Ishikawa (cell line): Measurements from ENCODE around the gene RGS12.

ENCODE experiments used
- CEBPB ChIP-seq: IDR thresholded peaks from 2 replicates; pipeline ENCODE4 v1.6.1; 2012
- CREB1 ChIP-seq: IDR thresholded peaks from 2 replicates; pipeline ENCODE4 v1.6.1; 2012; ENCODE audit warnings: low read depth
- EGR1 ChIP-seq: IDR thresholded peaks from 2 replicates; pipeline ENCODE4 v1.6.1; 2012
- EP300 ChIP-seq: IDR thresholded peaks from 2 replicates; pipeline ENCODE4 v1.6.1; 2012; ENCODE audit warnings: borderline replicate concordance
- FOXM1 ChIP-seq: IDR thresholded peaks from 2 replicates; pipeline ENCODE4 v1.6.1; 2012; ENCODE audit warnings: low read depth, borderline replicate concordance
- MAX ChIP-seq: IDR thresholded peaks from 2 replicates; pipeline ENCODE4 v1.6.1; 2012
- NFIC ChIP-seq: IDR thresholded peaks from 2 replicates; pipeline ENCODE4 v1.6.1; 2012
- RAD21 ChIP-seq: IDR thresholded peaks from 2 replicates; pipeline ENCODE4 v1.6.1; 2012; ENCODE audit warnings: low read depth
- REST ChIP-seq: IDR thresholded peaks from 2 replicates; pipeline ENCODE4 v1.6.1; 2012; ENCODE audit warnings: low read depth, mild to moderate bottlenecking
- TAF1 ChIP-seq: IDR thresholded peaks from 2 replicates; pipeline ENCODE4 v1.6.1; 2012; ENCODE audit warnings: low read depth, mild to moderate bottlenecking
- TCF12 ChIP-seq: IDR thresholded peaks from 2 replicates; pipeline ENCODE4 v1.6.1; 2012; ENCODE audit warnings: low read depth
- TEAD4 ChIP-seq: IDR thresholded peaks from 2 replicates; pipeline ENCODE4 v1.6.1; 2012
- YY1 ChIP-seq: IDR thresholded peaks from 2 replicates; pipeline ENCODE4 v1.6.1; 2012; ENCODE audit warnings: low read depth
- ZBTB7A ChIP-seq: IDR thresholded peaks from 2 replicates; pipeline ENCODE4 v1.6.1; 2012; ENCODE audit warnings: low read depth
- TF ChIP-seq, protein P1 (sequence below): IDR thresholded peaks from 2 replicates; pipeline ENCODE4 v1.6.1; 2012

Gene RGS12

DNA sequence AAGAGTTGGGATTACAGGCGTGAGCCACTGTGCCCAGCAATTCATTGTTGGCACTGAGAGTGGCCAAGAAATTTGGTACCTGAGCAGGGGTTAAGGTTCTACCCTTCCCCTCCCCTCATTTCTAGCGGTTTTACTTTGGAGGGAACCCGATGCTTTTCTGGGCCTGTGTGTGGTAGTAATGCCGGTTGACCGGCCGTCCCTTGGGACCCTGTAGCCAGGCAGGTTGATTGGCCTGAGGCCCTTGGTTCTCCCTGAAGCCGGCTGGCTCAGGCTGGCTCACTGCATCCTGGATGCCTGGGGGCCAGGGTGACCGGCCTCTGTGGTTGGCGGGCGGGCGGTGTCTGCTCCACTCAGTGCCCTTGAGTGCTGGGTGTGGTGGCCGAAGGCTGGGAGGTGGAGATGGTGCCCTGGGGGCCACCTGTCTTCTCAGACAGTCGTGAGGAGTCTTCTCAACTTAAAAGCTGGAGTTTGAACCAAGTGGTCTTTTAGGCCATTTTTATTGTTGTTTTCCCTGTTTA, 45.6 kb downstream of the RGS12 start:
- no peak for TF ChIP-seq ZBTB7A
- TF ChIP-seq EGR1, result no peak
- no peak for TF ChIP-seq REST
- no peak for TF ChIP-seq NFIC
- TF ChIP-seq CEBPB, result no peak
- no peak for TF ChIP-seq CREB1
- no peak for TF ChIP-seq YY1
- no peak for TF ChIP-seq TCF12
- TF ChIP-seq EP300, result no peak

DNA sequence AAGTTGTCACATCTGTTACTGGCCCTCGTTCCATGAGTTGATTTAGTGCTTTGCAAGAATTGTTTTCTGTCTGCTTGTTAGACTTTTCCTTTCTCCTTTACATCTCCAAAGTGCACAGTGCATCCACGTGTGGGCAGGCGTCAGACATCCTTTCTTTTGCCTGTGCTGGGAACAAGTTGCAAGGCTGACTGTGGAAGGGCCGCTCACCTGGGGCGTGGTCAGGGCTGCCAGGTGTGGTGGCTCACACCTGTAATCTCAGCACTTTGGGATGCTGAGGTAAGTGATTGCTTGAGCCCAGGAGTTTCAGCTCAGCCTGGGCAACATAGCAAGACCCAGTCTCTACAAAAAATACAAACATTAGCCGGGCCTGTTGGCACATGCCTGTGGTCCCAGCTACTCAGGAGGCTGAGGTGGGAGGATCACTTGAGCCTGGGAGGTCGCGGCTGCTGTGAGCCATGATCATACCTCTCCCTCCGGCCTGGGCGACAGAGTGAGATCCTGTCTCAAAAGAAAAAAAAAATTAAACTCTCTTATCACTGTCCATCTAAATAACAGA, 46.2 kb downstream of the RGS12 start:
- no peak for TF ChIP-seq MAX
- no peak for TF ChIP-seq EP300
- TF ChIP-seq TAF1, result no peak
- TF ChIP-seq CEBPB, result no peak
- no peak for TF ChIP-seq EGR1
- TF ChIP-seq FOXM1, result no peak
- no peak for TF ChIP-seq RAD21
- TF ChIP-seq ZBTB7A, result no peak
- no peak for TF ChIP-seq NFIC
- TF ChIP-seq, protein P1, sequence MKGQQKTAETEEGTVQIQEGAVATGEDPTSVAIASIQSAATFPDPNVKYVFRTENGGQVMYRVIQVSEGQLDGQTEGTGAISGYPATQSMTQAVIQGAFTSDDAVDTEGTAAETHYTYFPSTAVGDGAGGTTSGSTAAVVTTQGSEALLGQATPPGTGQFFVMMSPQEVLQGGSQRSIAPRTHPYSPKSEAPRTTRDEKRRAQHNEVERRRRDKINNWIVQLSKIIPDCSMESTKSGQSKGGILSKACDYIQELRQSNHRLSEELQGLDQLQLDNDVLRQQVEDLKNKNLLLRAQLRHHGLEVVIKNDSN, result no peak
- no peak for TF ChIP-seq REST
- no peak for TF ChIP-seq YY1
- no peak for TF ChIP-seq TCF12
- no peak for TF ChIP-seq CREB1
- TF ChIP-seq TEAD4, result no peak

- TF ChIP-seq MAX, result no peak
- TF ChIP-seq YY1, result no peak
- no peak for TF ChIP-seq TAF1
- no peak for TF ChIP-seq FOXM1
- TF ChIP-seq TCF12, result no peak
- no peak for TF ChIP-seq RAD21
- TF ChIP-seq CREB1, result no peak
- no peak for TF ChIP-seq EP300
These were observed 46.8 kb downstream of the RGS12 start for GRCh38 chr4:3339577-3339976.

- TF ChIP-seq YY1 (no peak), EP300 (no peak), RAD21 (no peak), CEBPB (no peak), TCF12 (no peak), REST (no peak), MAX (no peak), NFIC (no peak), TAF1 (no peak), ZBTB7A (no peak), TEAD4 (no peak)
- TF ChIP-seq, protein P1, result no peak
These were observed 47.3 kb downstream of the RGS12 start for GRCh38 chr4:3340038-3340699.
